WTC11 (cell line): ENCODE data around the gene MYH11. TPM values are rescaled to one million over a fixed set of nuclear protein-coding genes. Genes with fewer than 3 reads are reported as not detected.
"Not testable (repeated sequence)": the region's sequence is repeated elsewhere in the genome, so short reads cannot be mapped to it uniquely, and the experiment has no call there.

ENCODE experiments used
- ATAC-seq: fragments of 200-7000 bp; cut with Tn5 transposase; 2 replicates; pipeline ENCODE4 v1.10.0; 2021; ENCODE audit warnings: mild to moderate bottlenecking, moderate library complexity
- CTCF ChIA-PET: fragments of 300-600 bp; sonication (Branson Sonifier 250); formaldehyde crosslinking; loops from one replicate; lab custom pipeline; 2021; ENCODE audit warnings: antibody characterized with exemption; lab: Charles Lee
- POLR2A ChIA-PET: fragments of 350-600 bp; sonication (Branson Sonifier 250); formaldehyde crosslinking; loops from one replicate; lab custom pipeline; 2021; ENCODE audit warnings: antibody characterized with exemption; lab: Charles Lee
- DNase-seq: peaks from one replicate; pipeline ENCODE4 v3.0.0; 2021; ENCODE audit warnings: low spot score
- H3K27ac Mint-ChIP-seq: 2 replicates; pipeline ENCODE4 v1.8.0; 2021; ENCODE audit warnings: mixed read lengths
- H3K27me3 Mint-ChIP-seq: 2 replicates; pipeline ENCODE4 v1.8.0; 2021; ENCODE audit warnings: low read depth, mild to moderate bottlenecking, moderate library complexity, mixed read lengths
- H3K36me3 Mint-ChIP-seq: 2 replicates; pipeline ENCODE4 v1.8.0; 2021; ENCODE audit warnings: mixed read lengths
- H3K4me1 Mint-ChIP-seq: 2 replicates; pipeline ENCODE4 v1.8.0; 2022; ENCODE audit warnings: mixed read lengths
- H3K4me3 Mint-ChIP-seq: 2 replicates; pipeline ENCODE4 v1.8.0; 2021; ENCODE audit warnings: mild to moderate bottlenecking, moderate library complexity, mixed read lengths
- H3K9me3 Mint-ChIP-seq: 2 replicates; pipeline ENCODE4 v1.8.0; 2021; ENCODE audit warnings: mixed read lengths
- CBFB ChIP-seq: sonication (generic); formaldehyde crosslinking; IDR thresholded peaks from 2 replicates; pipeline ENCODE4 v1.8.1; 2022; ENCODE audit warnings: mild to moderate bottlenecking, low read depth, missing genetic modification reagents
- CREB1 ChIP-seq: sonication (generic); formaldehyde crosslinking; IDR thresholded peaks from 2 replicates; pipeline ENCODE4 v1.8.0; 2023; ENCODE audit warnings: mild to moderate bottlenecking, missing genetic modification reagents
- CREM ChIP-seq: sonication (generic); formaldehyde crosslinking; IDR thresholded peaks from 2 replicates; pipeline ENCODE4 v1.8.1; 2022; ENCODE audit warnings: mild to moderate bottlenecking, missing genetic modification reagents, moderate library complexity
- EMX1 ChIP-seq: fragments of 250-450 bp; sonication (Bioruptor Pico); IDR thresholded peaks from 2 replicates; pipeline ENCODE4 v1.8.0; 2021; ENCODE audit warnings: mild to moderate bottlenecking
- FOXJ3 ChIP-seq: sonication (generic); formaldehyde crosslinking; IDR thresholded peaks from 2 replicates; pipeline ENCODE4 v1.9.0; 2021; ENCODE audit warnings: missing genetic modification reagents, mild to moderate bottlenecking, borderline replicate concordance
- HMGA2 ChIP-seq: fragments of 250-450 bp; sonication (Bioruptor Pico); IDR thresholded peaks from 2 replicates; pipeline ENCODE4 v1.4.0; 2021; ENCODE audit warnings: mild to moderate bottlenecking, moderate library complexity
- NR2C2 ChIP-seq: sonication (generic); formaldehyde crosslinking; IDR thresholded peaks from 2 replicates; pipeline ENCODE4 v1.8.0; 2022; ENCODE audit warnings: mild to moderate bottlenecking, missing genetic modification reagents
- TEAD1 ChIP-seq: sonication (generic); formaldehyde crosslinking; IDR thresholded peaks from 2 replicates; pipeline ENCODE4 v1.8.0; 2022; ENCODE audit warnings: mild to moderate bottlenecking, missing genetic modification reagents
- ZNF121 ChIP-seq: sonication (generic); formaldehyde crosslinking; IDR thresholded peaks from 2 replicates; pipeline ENCODE4 v1.8.0; 2023; ENCODE audit warnings: missing genetic modification reagents
- ZNF263 ChIP-seq: sonication (generic); formaldehyde crosslinking; IDR thresholded peaks from 2 replicates; pipeline ENCODE4 v1.8.1; 2022; ENCODE audit warnings: low read depth, mild to moderate bottlenecking, moderate library complexity, missing genetic modification reagents
- ZNF416 ChIP-seq: fragments of 250-450 bp; sonication (Bioruptor Pico); IDR thresholded peaks from 2 replicates; pipeline ENCODE4 v1.9.0; 2021; ENCODE audit warnings: mild to moderate bottlenecking, inconsistent platforms
- ZNF423 ChIP-seq: fragments of 250-450 bp; sonication (Bioruptor Pico); IDR thresholded peaks from 2 replicates; pipeline ENCODE4 v2.1.2; 2022; ENCODE audit warnings: mild to moderate bottlenecking, moderate library complexity
- total RNA-seq: library from RNA; stranded (reverse); gene quantifications from 3 replicates; pipeline ENCODE4 v1.2.3, GENCODE V29; 2021
- TF ChIP-seq, protein P1 (sequence below): fragments of 250-450 bp; sonication (Bioruptor Pico); IDR thresholded peaks from 2 replicates; pipeline ENCODE4 v1.9.0; 2021; ENCODE audit warnings: mild to moderate bottlenecking, borderline replicate concordance
- TF ChIP-seq, protein P2 (sequence below): fragments of 250-450 bp; sonication (Bioruptor Pico); IDR thresholded peaks from 2 replicates; pipeline ENCODE4 v1.9.0; 2021; ENCODE audit warnings: mild to moderate bottlenecking
- TF ChIP-seq, protein P3 (sequence below): sonication (generic); formaldehyde crosslinking; IDR thresholded peaks from 2 replicates; pipeline ENCODE4 v1.8.1; 2023; ENCODE audit warnings: mild to moderate bottlenecking, moderate library complexity, missing genetic modification reagents
- TF ChIP-seq, protein P4 (sequence below): sonication (generic); formaldehyde crosslinking; IDR thresholded peaks from 2 replicates; pipeline ENCODE4 v1.8.1; 2022; ENCODE audit warnings: low read depth, mild to moderate bottlenecking, moderate library complexity, missing genetic modification reagents, borderline replicate concordance

Gene MYH11
- total RNA-seq, 1 experiment from 2014 or later: 0.74 TPM

DNA sequence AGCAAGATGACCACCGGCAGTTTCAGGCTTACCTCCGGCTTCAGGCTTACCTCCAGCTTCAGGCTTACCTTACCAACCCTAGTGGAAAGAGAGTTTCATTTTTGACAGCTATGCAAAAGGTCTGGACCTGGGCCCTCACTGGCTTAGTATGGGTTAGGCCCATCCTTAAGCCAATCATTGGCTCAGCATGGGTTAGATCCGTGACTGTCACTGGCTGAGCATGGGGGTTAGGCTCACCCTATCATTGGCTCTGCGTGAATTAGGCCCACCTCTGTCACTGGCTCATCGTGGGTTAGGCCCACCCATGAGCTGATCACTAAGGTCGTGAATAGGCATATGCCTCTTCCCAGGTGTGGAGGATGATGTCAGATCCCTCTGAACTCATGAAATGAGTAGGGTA, 198.7 kb downstream of the MYH11 start:
- Mint-ChIP-seq H3K4me1 (no peaks in the 10 kb centered on the region), H3K9me3 (no peaks in the 10 kb centered on the region), H3K27me3 (no peaks in the 10 kb centered on the region), H3K4me3 (no peak overlapping the region), H3K36me3 (peaks cover 3% of the 10 kb centered on the region; the same call in 1 of the 2 replicates), H3K27ac (no peak overlapping the region)
- ChIA-PET CTCF (no interaction called here), POLR2A (no interaction called here)
- no peak for DNase-seq
- TF ChIP-seq, protein P1, sequence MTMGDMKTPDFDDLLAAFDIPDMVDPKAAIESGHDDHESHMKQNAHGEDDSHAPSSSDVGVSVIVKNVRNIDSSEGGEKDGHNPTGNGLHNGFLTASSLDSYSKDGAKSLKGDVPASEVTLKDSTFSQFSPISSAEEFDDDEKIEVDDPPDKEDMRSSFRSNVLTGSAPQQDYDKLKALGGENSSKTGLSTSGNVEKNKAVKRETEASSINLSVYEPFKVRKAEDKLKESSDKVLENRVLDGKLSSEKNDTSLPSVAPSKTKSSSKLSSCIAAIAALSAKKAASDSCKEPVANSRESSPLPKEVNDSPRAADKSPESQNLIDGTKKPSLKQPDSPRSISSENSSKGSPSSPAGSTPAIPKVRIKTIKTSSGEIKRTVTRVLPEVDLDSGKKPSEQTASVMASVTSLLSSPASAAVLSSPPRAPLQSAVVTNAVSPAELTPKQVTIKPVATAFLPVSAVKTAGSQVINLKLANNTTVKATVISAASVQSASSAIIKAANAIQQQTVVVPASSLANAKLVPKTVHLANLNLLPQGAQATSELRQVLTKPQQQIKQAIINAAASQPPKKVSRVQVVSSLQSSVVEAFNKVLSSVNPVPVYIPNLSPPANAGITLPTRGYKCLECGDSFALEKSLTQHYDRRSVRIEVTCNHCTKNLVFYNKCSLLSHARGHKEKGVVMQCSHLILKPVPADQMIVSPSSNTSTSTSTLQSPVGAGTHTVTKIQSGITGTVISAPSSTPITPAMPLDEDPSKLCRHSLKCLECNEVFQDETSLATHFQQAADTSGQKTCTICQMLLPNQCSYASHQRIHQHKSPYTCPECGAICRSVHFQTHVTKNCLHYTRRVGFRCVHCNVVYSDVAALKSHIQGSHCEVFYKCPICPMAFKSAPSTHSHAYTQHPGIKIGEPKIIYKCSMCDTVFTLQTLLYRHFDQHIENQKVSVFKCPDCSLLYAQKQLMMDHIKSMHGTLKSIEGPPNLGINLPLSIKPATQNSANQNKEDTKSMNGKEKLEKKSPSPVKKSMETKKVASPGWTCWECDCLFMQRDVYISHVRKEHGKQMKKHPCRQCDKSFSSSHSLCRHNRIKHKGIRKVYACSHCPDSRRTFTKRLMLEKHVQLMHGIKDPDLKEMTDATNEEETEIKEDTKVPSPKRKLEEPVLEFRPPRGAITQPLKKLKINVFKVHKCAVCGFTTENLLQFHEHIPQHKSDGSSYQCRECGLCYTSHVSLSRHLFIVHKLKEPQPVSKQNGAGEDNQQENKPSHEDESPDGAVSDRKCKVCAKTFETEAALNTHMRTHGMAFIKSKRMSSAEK (CRISPR knock-in tag): no peak
- TF ChIP-seq CREM (no peak), NR2C2 (CRISPR knock-in tag) (no peak), ZNF416 (CRISPR knock-in tag) (no peak), FOXJ3 (CRISPR knock-in tag) (no peak), ZNF263 (CRISPR knock-in tag) (no peak)
- ATAC-seq: peak; percentile 73

DNA sequence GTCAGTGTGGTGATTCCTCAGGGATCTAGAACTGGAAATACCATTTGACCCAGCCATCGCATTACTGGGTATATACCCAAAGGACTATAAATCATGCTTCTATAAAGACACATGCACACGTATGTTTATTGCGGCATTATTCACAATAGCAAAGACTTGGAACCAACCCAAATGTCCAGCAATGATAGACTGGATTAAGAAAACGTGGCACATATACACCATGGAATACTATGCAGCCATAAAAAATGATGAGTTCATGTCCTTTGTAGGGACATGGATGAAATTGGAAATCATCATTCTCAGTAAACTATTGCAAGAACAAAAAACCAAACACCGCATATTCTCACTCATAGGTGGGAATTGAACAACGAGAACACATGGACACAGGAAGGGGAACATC, 201.3 kb downstream of the MYH11 start:
- POLR2A ChIA-PET, H3K9me3 Mint-ChIP-seq, H3K4me1 Mint-ChIP-seq, ATAC-seq, H3K4me3 Mint-ChIP-seq, DNase-seq, H3K27ac Mint-ChIP-seq, H3K27me3 Mint-ChIP-seq, H3K36me3 Mint-ChIP-seq: not testable (repeated sequence)
- CTCF ChIA-PET: interaction anchor here (0.6 kb wide), 1 partner anchor 623 kb away, joined by 3 read pairs; no protein-coding TSS in a partner anchor

DNA sequence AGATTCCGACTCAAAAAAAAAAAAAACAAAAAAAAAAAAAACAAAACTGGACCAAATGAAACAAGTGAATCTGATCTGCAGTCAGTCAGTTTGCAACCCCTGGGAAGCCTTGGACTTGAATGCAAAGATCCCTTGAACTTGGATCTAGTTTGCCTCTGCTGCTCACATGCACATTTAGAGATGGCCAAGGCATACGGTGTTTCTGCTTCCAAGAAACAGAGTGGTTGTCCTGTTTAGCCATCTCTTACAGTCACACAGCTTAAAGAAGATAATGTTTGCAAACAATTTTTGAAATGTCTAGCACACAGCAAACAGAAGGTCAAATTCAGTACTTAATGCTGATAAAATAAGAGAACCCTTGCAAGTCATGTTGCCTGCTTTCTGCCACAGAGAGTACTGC, 202.2 kb downstream of the MYH11 start:
- TF ChIP-seq EMX1 (no peak), ZNF423 (no peak), HMGA2 (no peak), CREB1 (no peak), ZNF121 (CRISPR knock-in tag) (no peak), TEAD1 (CRISPR knock-in tag) (no peak), CBFB (no peak)
- TF ChIP-seq, protein P2, sequence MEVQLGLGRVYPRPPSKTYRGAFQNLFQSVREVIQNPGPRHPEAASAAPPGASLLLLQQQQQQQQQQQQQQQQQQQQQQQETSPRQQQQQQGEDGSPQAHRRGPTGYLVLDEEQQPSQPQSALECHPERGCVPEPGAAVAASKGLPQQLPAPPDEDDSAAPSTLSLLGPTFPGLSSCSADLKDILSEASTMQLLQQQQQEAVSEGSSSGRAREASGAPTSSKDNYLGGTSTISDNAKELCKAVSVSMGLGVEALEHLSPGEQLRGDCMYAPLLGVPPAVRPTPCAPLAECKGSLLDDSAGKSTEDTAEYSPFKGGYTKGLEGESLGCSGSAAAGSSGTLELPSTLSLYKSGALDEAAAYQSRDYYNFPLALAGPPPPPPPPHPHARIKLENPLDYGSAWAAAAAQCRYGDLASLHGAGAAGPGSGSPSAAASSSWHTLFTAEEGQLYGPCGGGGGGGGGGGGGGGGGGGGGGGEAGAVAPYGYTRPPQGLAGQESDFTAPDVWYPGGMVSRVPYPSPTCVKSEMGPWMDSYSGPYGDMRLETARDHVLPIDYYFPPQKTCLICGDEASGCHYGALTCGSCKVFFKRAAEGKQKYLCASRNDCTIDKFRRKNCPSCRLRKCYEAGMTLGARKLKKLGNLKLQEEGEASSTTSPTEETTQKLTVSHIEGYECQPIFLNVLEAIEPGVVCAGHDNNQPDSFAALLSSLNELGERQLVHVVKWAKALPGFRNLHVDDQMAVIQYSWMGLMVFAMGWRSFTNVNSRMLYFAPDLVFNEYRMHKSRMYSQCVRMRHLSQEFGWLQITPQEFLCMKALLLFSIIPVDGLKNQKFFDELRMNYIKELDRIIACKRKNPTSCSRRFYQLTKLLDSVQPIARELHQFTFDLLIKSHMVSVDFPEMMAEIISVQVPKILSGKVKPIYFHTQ (CRISPR knock-in tag): no peak
- TF ChIP-seq, protein P3, sequence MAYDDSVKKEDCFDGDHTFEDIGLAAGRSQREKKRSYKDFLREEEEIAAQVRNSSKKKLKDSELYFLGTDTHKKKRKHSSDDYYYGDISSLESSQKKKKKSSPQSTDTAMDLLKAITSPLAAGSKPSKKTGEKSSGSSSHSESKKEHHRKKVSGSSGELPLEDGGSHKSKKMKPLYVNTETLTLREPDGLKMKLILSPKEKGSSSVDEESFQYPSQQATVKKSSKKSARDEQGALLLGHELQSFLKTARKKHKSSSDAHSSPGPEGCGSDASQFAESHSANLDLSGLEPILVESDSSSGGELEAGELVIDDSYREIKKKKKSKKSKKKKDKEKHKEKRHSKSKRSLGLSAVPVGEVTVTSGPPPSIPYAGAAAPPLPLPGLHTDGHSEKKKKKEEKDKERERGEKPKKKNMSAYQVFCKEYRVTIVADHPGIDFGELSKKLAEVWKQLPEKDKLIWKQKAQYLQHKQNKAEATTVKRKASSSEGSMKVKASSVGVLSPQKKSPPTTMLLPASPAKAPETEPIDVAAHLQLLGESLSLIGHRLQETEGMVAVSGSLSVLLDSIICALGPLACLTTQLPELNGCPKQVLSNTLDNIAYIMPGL (CRISPR knock-in tag): no peak
- TF ChIP-seq, protein P4, sequence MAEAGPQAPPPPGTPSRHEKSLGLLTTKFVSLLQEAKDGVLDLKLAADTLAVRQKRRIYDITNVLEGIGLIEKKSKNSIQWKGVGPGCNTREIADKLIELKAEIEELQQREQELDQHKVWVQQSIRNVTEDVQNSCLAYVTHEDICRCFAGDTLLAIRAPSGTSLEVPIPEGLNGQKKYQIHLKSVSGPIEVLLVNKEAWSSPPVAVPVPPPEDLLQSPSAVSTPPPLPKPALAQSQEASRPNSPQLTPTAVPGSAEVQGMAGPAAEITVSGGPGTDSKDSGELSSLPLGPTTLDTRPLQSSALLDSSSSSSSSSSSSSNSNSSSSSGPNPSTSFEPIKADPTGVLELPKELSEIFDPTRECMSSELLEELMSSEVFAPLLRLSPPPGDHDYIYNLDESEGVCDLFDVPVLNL (CRISPR knock-in tag): no peak
- CTCF ChIA-PET: no interaction called here
- peaks cover 7% of the 10 kb centered on the region for H3K36me3 Mint-ChIP-seq
- no peaks in the 10 kb centered on the region for H3K27me3 Mint-ChIP-seq
- no peak for DNase-seq
- H3K4me1 Mint-ChIP-seq: 0 out of 2 replicates have a peak, but pooled peaks cover 3% of the 10 kb centered on the region
- no peak overlapping the region for H3K27ac Mint-ChIP-seq
- H3K9me3 Mint-ChIP-seq: no peaks in the 10 kb centered on the region
- no peak for ATAC-seq
- POLR2A ChIA-PET: interaction anchor here (0.6 kb wide), 1 partner anchor 1343 kb away, joined by 4 read pairs; no protein-coding TSS in a partner anchor
- no peak overlapping the region for H3K4me3 Mint-ChIP-seq
